VCaP (cell line): Measurements from ENCODE around the gene CLDN1.
A peak's percentile ranks its signal among the peaks of the same experiment; 100 is the strongest.

ENCODE experiments used
- H3K27ac ChIP-seq: fragments of 450-650 bp; 2 replicates; pipeline ENCODE4 v1.5.1; 2017
- CTCF ChIP-seq: fragments of 450-650 bp; conservative IDR thresholded peaks from 2 replicates; pipeline ENCODE4 v1.5.1; 2017; ENCODE audit warnings: mild to moderate bottlenecking, moderate library complexity

CLDN1 gene

DNA sequence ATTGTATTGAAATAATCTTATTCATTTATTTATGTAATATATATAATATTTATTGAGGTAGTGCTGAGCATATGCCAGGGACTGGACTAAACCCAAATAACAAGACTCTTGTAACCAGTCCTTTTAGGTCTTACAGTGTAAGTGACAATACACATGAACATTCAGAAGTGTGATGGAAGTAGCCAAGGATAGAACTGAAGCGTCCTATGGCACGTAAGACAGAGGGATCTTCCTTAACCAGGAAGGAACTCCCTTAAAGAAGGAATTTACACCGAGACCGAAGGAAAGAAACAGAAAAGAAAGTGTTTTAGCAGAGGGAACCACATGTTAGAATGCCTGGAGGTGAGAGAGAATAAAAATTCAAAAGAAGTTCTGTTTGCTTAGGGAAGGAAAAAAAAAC lies 23.6 kb upstream of the CLDN1 start:
- peak overlapping the region; percentile 98 for H3K27ac ChIP-seq
- no peak for TF ChIP-seq CTCF

DNA sequence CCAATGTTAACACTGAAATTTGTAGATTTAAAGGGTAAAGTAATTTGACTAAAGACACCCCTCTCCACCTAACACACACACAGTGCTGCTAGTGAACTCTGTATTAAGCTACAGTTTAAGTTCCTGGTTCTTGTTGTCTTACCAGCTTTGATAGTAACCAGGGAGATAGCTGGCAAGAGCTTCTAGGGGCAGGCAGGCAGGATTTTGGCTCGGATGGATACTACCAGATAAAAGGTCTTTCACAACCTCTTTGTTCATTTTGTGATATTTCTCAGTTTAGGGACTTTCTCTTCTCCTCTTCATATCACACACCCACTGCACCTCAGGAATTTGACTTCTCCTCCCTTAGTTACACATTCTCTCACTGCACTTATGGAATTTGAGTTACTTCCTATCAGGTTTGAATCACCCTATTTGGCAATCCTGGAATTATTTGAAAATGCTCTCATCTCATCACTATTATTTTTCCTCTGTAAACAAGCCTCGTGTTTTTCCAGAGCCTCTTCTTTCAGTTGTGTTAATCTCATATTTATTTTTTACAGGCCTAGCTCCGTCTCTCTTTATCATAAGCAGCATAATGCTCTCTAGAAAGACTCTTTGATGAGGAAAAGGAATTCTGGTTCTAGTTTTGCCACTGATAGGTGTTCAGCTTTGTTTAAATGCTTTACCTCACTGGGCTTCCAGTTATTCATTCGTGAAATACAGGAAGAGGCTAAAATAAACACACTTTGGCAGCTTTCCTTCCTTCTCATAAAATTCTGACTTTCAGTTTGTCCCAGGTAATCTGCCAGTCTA lies 23.0 kb upstream of the CLDN1 start:
- H3K27ac ChIP-seq: peak overlapping the region; percentile 98
- no peak for TF ChIP-seq CTCF

GRCh38 chr3:190340071-190340470 lies 17.8 kb upstream of the CLDN1 start:
- no peak overlapping the region for H3K27ac ChIP-seq
- TF ChIP-seq CTCF: no peak

DNA sequence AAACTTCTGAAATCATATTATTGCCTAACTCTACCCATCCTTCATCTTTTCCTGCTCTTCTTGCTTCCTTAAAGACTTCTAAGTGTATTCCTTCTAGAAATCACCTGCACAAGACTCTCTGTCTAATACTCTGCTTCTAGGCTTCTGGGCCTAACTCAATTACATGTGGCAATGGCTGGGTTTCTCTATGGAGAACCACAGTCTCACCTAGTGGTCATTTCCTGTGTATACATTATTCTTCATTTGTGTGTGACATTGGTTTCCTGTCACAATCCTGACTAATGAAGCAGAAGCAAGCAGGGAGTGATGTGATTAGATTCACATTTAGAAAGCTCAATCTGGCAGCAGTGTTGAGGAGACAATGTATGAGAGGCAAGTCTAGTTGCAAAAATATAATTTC lies 16.9 kb upstream of the CLDN1 start:
- TF ChIP-seq CTCF: no peak

DNA sequence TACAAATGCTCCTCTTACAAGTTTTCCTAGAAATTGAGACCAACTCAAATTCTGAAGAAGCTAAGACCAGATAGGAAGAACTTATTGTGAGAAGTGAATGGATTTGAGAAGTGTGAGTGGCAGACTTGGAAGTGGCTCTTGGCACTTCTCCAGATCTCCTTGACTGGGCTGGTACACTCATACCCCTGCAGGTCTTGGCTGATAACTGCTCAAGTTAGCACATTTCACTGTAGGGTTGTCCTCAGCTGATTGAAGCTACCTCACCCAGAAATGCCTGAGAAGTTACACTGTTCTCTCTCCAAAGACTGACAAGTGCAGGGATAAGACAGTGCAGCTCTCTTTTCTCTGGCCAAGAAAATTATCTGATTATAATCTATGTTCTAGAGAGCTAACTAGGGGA lies 16.5 kb upstream of the CLDN1 start:
- TF ChIP-seq CTCF: no peak
- no peak overlapping the region for H3K27ac ChIP-seq

More for the DNA sequence above, 16.9 kb upstream of the CLDN1 start:
- no peak overlapping the region for H3K27ac ChIP-seq

GRCh38 chr3:190337301-190337700 lies 15.1 kb upstream of the CLDN1 start:
- H3K27ac ChIP-seq: no peak overlapping the region
- TF ChIP-seq CTCF: no peak

- no peak overlapping the region for H3K27ac ChIP-seq
- TF ChIP-seq CTCF: no peak
Observed at GRCh38 chr3:190336516-190337189, 14.4 kb upstream of the CLDN1 start.
